Activated effector memory CD4-positive, alpha-beta T cell treated with anti-CD3 and anti-CD28 coated beads, Interleukin-2, amount 50 U/mL, for 16 hours (primary cell): Measurements from ENCODE around the gene MGAT2.

Experiments
- DNase-seq: peaks from one replicate; pipeline ENCODE4 v3.0.0-alpha.2; 2020

The MGAT2 gene

DNA sequence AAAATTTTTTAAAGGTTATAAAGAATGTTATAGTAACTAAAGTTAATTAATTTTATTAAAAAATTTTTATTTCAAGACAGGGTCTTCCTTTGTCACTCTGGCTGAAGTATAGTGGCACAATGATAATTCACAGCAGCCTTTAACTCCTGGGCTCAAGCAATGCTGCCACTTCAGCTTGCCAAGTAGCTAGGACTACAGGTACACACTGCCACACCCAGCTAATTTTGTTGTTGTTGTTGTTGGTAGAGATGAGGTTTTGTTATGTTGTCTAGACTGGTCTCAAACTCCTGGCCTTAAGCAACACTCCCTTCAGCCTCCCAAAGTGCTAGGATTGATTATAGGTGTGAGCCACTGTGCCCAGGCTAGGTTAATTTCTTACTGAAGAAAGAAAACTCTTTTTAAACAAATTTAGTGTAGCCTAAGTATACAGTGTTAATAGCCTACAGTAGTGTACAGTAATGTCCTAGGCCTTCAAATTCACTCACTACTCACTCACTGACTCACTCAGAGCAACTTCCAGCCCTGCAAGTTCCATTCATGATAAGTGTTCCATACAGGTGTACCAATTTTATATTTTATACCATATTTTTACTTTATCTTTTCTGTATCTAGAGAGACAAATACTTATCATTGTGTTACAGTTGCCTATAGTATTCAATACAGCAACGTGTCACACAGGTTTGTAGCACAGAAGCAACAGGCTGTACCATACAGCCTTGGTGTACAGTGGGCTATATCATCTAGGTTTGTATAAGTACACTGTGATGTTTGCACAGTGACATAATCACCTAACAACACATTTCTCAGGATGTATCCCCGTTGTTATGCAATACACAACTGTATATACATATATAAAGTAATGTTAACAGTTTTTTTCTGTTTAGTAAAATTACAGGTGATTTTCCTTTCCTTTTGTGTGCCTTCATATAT is 39.2 kb downstream of the MGAT2 start:
- DNase-seq: no peak

DNA sequence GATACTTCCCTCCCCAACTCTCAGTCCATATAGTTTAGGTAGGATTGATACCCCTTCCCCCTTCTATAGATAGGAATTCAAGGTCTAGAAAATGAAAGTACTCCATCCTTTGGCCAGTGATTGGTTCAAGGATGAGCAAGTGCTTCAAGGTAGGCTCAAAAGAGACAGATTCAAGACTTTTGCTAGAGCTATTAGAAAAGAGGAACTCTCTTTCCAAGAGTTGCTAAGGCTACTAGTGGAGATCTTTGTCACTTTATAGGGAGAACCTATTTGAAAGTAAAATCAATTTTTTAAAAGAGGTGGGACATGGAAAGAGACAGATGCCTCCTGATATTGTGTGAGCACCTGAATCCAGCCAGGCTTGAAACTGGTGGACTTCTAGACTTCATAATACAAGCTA is 49.9 kb downstream of the MGAT2 start:
- DNase-seq: no peak
